ENCODE data around the gene MPP2.

DNA sequence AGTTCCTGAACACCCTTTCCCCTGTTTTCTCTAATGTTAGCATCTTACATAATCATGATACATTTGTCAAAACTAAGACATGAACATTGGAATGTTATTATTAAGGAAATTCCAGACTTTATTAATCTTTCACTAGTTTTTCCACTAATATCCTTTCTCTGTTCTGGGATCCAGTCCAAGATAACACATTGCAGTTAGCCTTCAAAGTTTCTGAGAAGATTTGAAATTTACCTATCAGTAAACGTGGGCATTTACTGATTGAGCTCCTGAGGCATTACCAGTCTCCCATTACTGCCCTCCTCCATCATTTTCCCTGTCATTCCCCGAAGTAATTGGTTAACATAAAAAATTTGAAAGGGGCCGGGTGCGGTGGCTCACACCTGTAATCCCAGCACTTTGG, 66.1 kb downstream of the MPP2 start:
- no peak for TF ChIP-seq POLR2A (IDR thresholded peaks at IDR 0.05; ENCODE audit: low read depth, low read length)
- no peak for TF ChIP-seq SPI1 (IDR thresholded peaks at IDR 0.05; ENCODE audit: low read depth, low read length)
- no peak for TF ChIP-seq PAX5 (IDR thresholded peaks at IDR 0.05; ENCODE audit: insufficient read depth, low read length, severe bottlenecking)

Measured in GM12891 (cell line).